Osteoblast (primary cell): Measurements from ENCODE around the gene PHKA2. TPM values are rescaled to one million over a fixed set of nuclear protein-coding genes. Genes with fewer than 3 reads are reported as not detected.

Experiments used
- DNase-seq: peaks from one replicate; pipeline ENCODE4 v3.0.0; 2011; ENCODE audit warnings: low spot score, mixed read lengths; ENCODE audit not compliant: insufficient read length; ENCODE audit errors: missing footprints
- H2AFZ ChIP-seq: 2 replicates; pipeline ENCODE4 v1.6.0; 2011; ENCODE audit warnings: mild to moderate bottlenecking, low read length
- H3K27ac ChIP-seq: 2 replicates; pipeline ENCODE4 v1.5.1; 2011; ENCODE audit warnings: mild to moderate bottlenecking, low read depth, low read length, moderate library complexity
- H3K27me3 ChIP-seq: 2 replicates; pipeline ENCODE4 v1.6.0; 2012; ENCODE audit warnings: mild to moderate bottlenecking, control low read depth, inconsistent platforms, low read length, moderate library complexity; ENCODE audit not compliant: insufficient read depth
- H3K36me3 ChIP-seq: 2 replicates; pipeline ENCODE4 v1.5.1; 2011; ENCODE audit warnings: mild to moderate bottlenecking, low read length, control low read depth, moderate library complexity; ENCODE audit not compliant: insufficient read depth
- H3K4me1 ChIP-seq: 2 replicates; pipeline ENCODE4 v1.5.1; 2011; ENCODE audit warnings: mild to moderate bottlenecking, low read length, control low read depth, moderate library complexity; ENCODE audit not compliant: insufficient read depth
- H3K4me2 ChIP-seq: 2 replicates; pipeline ENCODE4 v1.6.0; 2011; ENCODE audit warnings: mild to moderate bottlenecking, low read length; ENCODE audit not compliant: insufficient read depth
- H3K4me3 ChIP-seq: fragments of 200-600 bp; sonication (generic); 3 replicates; pipeline ENCODE4 v1.5.1; 2012; ENCODE audit warnings: mild to moderate bottlenecking, low read length, inconsistent platforms; ENCODE audit not compliant: insufficient read depth
- H3K79me2 ChIP-seq: 2 replicates; pipeline ENCODE4 v1.6.0; 2012; ENCODE audit warnings: mild to moderate bottlenecking, low read length, control low read depth, inconsistent platforms; ENCODE audit not compliant: insufficient read depth
- H3K9me3 ChIP-seq: 2 replicates; pipeline ENCODE4 v1.5.1; 2011; ENCODE audit warnings: low read depth, low read length, control low read depth
- H4K20me1 ChIP-seq: 2 replicates; pipeline ENCODE4 v1.6.0; 2012; ENCODE audit warnings: mild to moderate bottlenecking, low read length, control low read depth; ENCODE audit not compliant: insufficient read depth
- CTCF ChIP-seq: IDR thresholded peaks from 2 replicates; pipeline ENCODE4 v1.5.1; 2011; ENCODE audit warnings: mild to moderate bottlenecking, low read depth, low read length, moderate library complexity; ENCODE audit errors: extremely low read depth
- total RNA-seq: library from RNA; depleted of rRNA; stranded (reverse); fragments of >200 nt; gene quantifications from 2 replicates; pipeline ENCODE4 v1.2.3, GENCODE V29; 2012

PHKA2 gene
- total RNA-seq, 1 donor, result 13.8 TPM

GRCh38 chrX:18917831-18918230, 66.1 kb downstream of the PHKA2 start:
- H3K79me2 ChIP-seq, result no peaks in the 10 kb centered on the region
- H3K27ac ChIP-seq, result no peak overlapping the region
- no peak overlapping the region for H2AFZ ChIP-seq
- H4K20me1 ChIP-seq, result no peaks in the 10 kb centered on the region
- no peak for DNase-seq
- no peak for TF ChIP-seq CTCF
- H3K4me3 ChIP-seq, result no peak overlapping the region
- H3K27me3 ChIP-seq, result no peaks in the 10 kb centered on the region
- H3K4me2 ChIP-seq, result no peak overlapping the region
- H3K4me1 ChIP-seq, result no peaks in the 10 kb centered on the region
- H3K36me3 ChIP-seq, result peaks cover 17% of the 10 kb centered on the region
- no peaks in the 10 kb centered on the region for H3K9me3 ChIP-seq

- no peaks in the 10 kb centered on the region for H3K79me2 ChIP-seq
- no peak for TF ChIP-seq CTCF
- no peaks in the 10 kb centered on the region for H3K27me3 ChIP-seq
- no peak overlapping the region for H3K27ac ChIP-seq
- no peak overlapping the region for H3K4me3 ChIP-seq
- peak; percentile 14 for DNase-seq
- H4K20me1 ChIP-seq, result no peaks in the 10 kb centered on the region
- no peak overlapping the region for H3K4me2 ChIP-seq
- no peaks in the 10 kb centered on the region for H3K4me1 ChIP-seq
- H3K36me3 ChIP-seq, result peaks cover 12% of the 10 kb centered on the region
- no peaks in the 10 kb centered on the region for H3K9me3 ChIP-seq
- H2AFZ ChIP-seq, result no peak overlapping the region
Observed at GRCh38 chrX:18906286-18906685, 77.6 kb downstream of the PHKA2 start.

GRCh38 chrX:18900401-18900976, 83.4 kb downstream of the PHKA2 start:
- no peak for TF ChIP-seq CTCF

GRCh38 chrX:18899796-18900380, 84.0 kb downstream of the PHKA2 start:
- H3K79me2 ChIP-seq, result no peaks in the 10 kb centered on the region
- H3K27me3 ChIP-seq, result no peaks in the 10 kb centered on the region
- no peak overlapping the region for H2AFZ ChIP-seq
- no peak overlapping the region for H3K4me2 ChIP-seq
- H3K9me3 ChIP-seq, result no peaks in the 10 kb centered on the region
- no peak overlapping the region for H3K4me3 ChIP-seq
- DNase-seq, result peak; percentile 69
- TF ChIP-seq CTCF, result peak; percentile 17
- peaks cover 6% of the 10 kb centered on the region for H3K4me1 ChIP-seq
- no peak overlapping the region for H3K27ac ChIP-seq
- H4K20me1 ChIP-seq, result no peaks in the 10 kb centered on the region
- peaks cover 8% of the 10 kb centered on the region for H3K36me3 ChIP-seq

More at GRCh38 chrX:18900401-18900976, 83.4 kb downstream of the PHKA2 start:
- H3K4me2 ChIP-seq, result no peak overlapping the region
- peaks cover 8% of the 10 kb centered on the region for H3K36me3 ChIP-seq
- DNase-seq, result peak; percentile 82
- H3K4me1 ChIP-seq, result peaks cover 6% of the 10 kb centered on the region
- H4K20me1 ChIP-seq, result no peaks in the 10 kb centered on the region
- H2AFZ ChIP-seq, result no peak overlapping the region
- H3K27ac ChIP-seq, result no peak overlapping the region
- H3K4me3 ChIP-seq, result no peak overlapping the region
- H3K9me3 ChIP-seq, result no peaks in the 10 kb centered on the region
- H3K27me3 ChIP-seq, result no peaks in the 10 kb centered on the region
- no peaks in the 10 kb centered on the region for H3K79me2 ChIP-seq
